ENCODE measurements around the gene THOC6.
A peak's percentile ranks its signal among the peaks of the same experiment; 100 is the strongest.

THOC6 gene

GRCh38 chr16:3017794-3018506 lies 5.9 kb upstream of the THOC6 start, which contains the start of gene CLDN6:
Gene CLDN6 (minus strand): TSS chr16:3018183. CDS start chr16:3016021, 2,162 bp downstream.
- peak; percentile 98 for DNase-seq

- DNase-seq = no peak
Observed at GRCh38 chr16:3019594-3020246, 4.1 kb upstream of the THOC6 start.

GRCh38 chr16:3020247-3020603 lies 3.6 kb upstream of the THOC6 start, which contains the start of gene TNFRSF12A:
Gene TNFRSF12A (plus strand): TSS chr16:3020368. CDS start chr16:3020398, 30 bp downstream.
- peak; percentile 91 for DNase-seq

- peak; percentile 99 for DNase-seq
Observed at GRCh38 chr16:3020604-3021448, 3.0 kb upstream of the THOC6 start.

GRCh38 chr16:3021449-3022207 lies 2.2 kb upstream of the THOC6 start:
- DNase-seq = peak; percentile 92

GRCh38 chr16:3022208-3022683 lies 1.6 kb upstream of the THOC6 start:
- peak; percentile 97 for DNase-seq

GRCh38 chr16:3022684-3023414 lies 986 bp upstream of the THOC6 start:
- DNase-seq = no peak

GRCh38 chr16:3023415-3023668 lies 493 bp upstream of the THOC6 start:
- DNase-seq = no peak

GRCh38 chr16:3025032-3026002 lies 1.5 kb downstream of the THOC6 start:
- no peak for DNase-seq

GRCh38 chr16:3026003-3026378 lies 2.2 kb downstream of the THOC6 start:
- DNase-seq = no peak

- DNase-seq = no peak
Observed at GRCh38 chr16:3026609-3027488, 3.0 kb downstream of the THOC6 start.

- DNase-seq = no peak
Observed at GRCh38 chr16:3027489-3027795, 3.6 kb downstream of the THOC6 start.

GRCh38 chr16:3027983-3028715 lies 4.3 kb downstream of the THOC6 start:
- peak; percentile 97 for DNase-seq

GRCh38 chr16:3028716-3029319 lies 5.0 kb downstream of the THOC6 start:
- DNase-seq = no peak

GRCh38 chr16:3029491-3030221 lies 5.8 kb downstream of the THOC6 start:
- DNase-seq = no peak

GRCh38 chr16:3030222-3031212 lies 6.7 kb downstream of the THOC6 start:
- peak; percentile 54 for DNase-seq

GRCh38 chr16:3032624-3033023 lies 8.8 kb downstream of the THOC6 start:
- DNase-seq = no peak
